Measurements from ENCODE around the gene NHSL2.

DNA sequence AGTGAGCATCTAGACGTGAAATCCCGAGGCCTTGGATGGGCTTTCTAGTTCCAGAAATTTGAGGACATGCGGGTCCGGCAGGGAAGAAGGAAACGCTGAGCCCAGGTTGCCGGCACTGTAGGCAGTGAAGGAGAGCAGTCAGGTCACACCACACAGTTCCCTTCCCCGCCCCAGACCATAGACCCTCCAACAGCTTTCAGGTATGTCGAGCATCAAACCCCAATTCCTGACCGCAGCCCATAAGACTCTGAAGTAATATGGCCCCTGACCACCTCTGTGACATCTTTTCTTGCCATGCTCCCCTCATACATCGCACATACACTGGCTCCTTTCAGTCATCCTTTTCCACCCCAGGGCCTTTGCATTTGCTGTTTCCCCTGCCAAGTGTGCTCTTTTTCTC is 198.0 kb downstream of the NHSL2 start:
- no peak for TF ChIP-seq EP300 (IDR thresholded peaks at IDR 0.05)
- no peak for TF ChIP-seq POLR2AphosphoS5 (IDR thresholded peaks at IDR 0.05)
- TF ChIP-seq POLR2A (IDR thresholded peaks at IDR 0.05; ENCODE audit: low read depth) = no peak
- TF ChIP-seq CTCF (IDR thresholded peaks at IDR 0.05) = no peak

Data from esophagus muscularis mucosa (tissue), 4 donors.